Activated naive CD4-positive, alpha-beta T cell treated with anti-CD3 and anti-CD28 coated beads, Interleukin-2, amount 50 U/mL, for 24 hours (primary cell): ENCODE measurements around the gene SLC16A6.
A peak's percentile ranks its signal among the peaks of the same experiment; 100 is the strongest.
"Not testable (repeated sequence)": the region's sequence is repeated elsewhere in the genome, so short reads cannot be mapped to it uniquely, and the experiment has no call there.

Experiments
- H3K27ac Mint-ChIP-seq: one replicate; pipeline ENCODE4 v1.8.0; 2021; ENCODE audit warnings: mild to moderate bottlenecking, mixed read lengths
- H3K27me3 Mint-ChIP-seq: one replicate; pipeline ENCODE4 v1.8.0; 2021; ENCODE audit warnings: mixed read lengths
- H3K36me3 Mint-ChIP-seq: one replicate; pipeline ENCODE4 v1.8.0; 2021; ENCODE audit warnings: mixed read lengths
- H3K4me1 Mint-ChIP-seq: one replicate; pipeline ENCODE4 v1.8.0; 2021; ENCODE audit warnings: mixed read lengths
- H3K4me3 Mint-ChIP-seq: one replicate; pipeline ENCODE4 v1.8.0; 2021; ENCODE audit warnings: mild to moderate bottlenecking, mixed read lengths
- H3K9me3 Mint-ChIP-seq: one replicate; pipeline ENCODE4 v1.8.0; 2021; ENCODE audit warnings: mixed read lengths

Gene SLC16A6

GRCh38 chr17:68229619-68230018 is 61.3 kb downstream of the SLC16A6 start:
- Mint-ChIP-seq H3K4me3 (no peak overlapping the region), H3K9me3 (no peaks in the 10 kb centered on the region), H3K36me3 (peaks cover 6% of the 10 kb centered on the region), H3K4me1 (peaks cover 14% of the 10 kb centered on the region), H3K27ac (no peak overlapping the region), H3K27me3 (no peaks in the 10 kb centered on the region)

- Mint-ChIP-seq H3K9me3 (no peaks in the 10 kb centered on the region), H3K4me3 (no peak overlapping the region), H3K36me3 (peaks cover 6% of the 10 kb centered on the region), H3K27ac (no peak overlapping the region), H3K4me1 (peaks cover 14% of the 10 kb centered on the region), H3K27me3 (no peaks in the 10 kb centered on the region)
Observed at GRCh38 chr17:68228817-68229570, 61.9 kb downstream of the SLC16A6 start.

GRCh38 chr17:68228039-68228680 is 62.8 kb downstream of the SLC16A6 start:
- H3K27me3 Mint-ChIP-seq, H3K36me3 Mint-ChIP-seq, H3K9me3 Mint-ChIP-seq, H3K4me3 Mint-ChIP-seq: not testable (repeated sequence)
- Mint-ChIP-seq H3K4me1 (peaks cover 14% of the 10 kb centered on the region), H3K27ac (peak overlapping the region; percentile 74)

- H3K27ac Mint-ChIP-seq, H3K9me3 Mint-ChIP-seq, H3K4me3 Mint-ChIP-seq, H3K36me3 Mint-ChIP-seq, H3K27me3 Mint-ChIP-seq: not testable (repeated sequence)
- peaks cover 22% of the 10 kb centered on the region for H3K4me1 Mint-ChIP-seq
Observed at GRCh38 chr17:68225055-68225454, 65.9 kb downstream of the SLC16A6 start.

GRCh38 chr17:68222606-68223005 is 68.3 kb downstream of the SLC16A6 start:
- Mint-ChIP-seq H3K36me3 (peaks cover 1% of the 10 kb centered on the region), H3K27ac (no peak overlapping the region), H3K4me3 (no peak overlapping the region)

GRCh38 chr17:68221786-68222185 is 69.1 kb downstream of the SLC16A6 start:
- Mint-ChIP-seq H3K4me3 (no peak overlapping the region), H3K4me1 (peaks cover 18% of the 10 kb centered on the region), H3K9me3 (no peaks in the 10 kb centered on the region), H3K27ac (no peak overlapping the region), H3K36me3 (no peaks in the 10 kb centered on the region), H3K27me3 (no peaks in the 10 kb centered on the region)

More at GRCh38 chr17:68222606-68223005, 68.3 kb downstream of the SLC16A6 start:
- peaks cover 20% of the 10 kb centered on the region for H3K4me1 Mint-ChIP-seq
- H3K9me3 Mint-ChIP-seq: no peaks in the 10 kb centered on the region
- no peaks in the 10 kb centered on the region for H3K27me3 Mint-ChIP-seq

- H3K27me3 Mint-ChIP-seq, H3K4me3 Mint-ChIP-seq, H3K27ac Mint-ChIP-seq, H3K36me3 Mint-ChIP-seq, H3K9me3 Mint-ChIP-seq: not testable (repeated sequence)
- H3K4me1 Mint-ChIP-seq: peaks cover 18% of the 10 kb centered on the region
Observed at GRCh38 chr17:68220786-68221185, 70.1 kb downstream of the SLC16A6 start.

- peaks cover 18% of the 10 kb centered on the region for H3K4me1 Mint-ChIP-seq
- peak overlapping the region; percentile 3 for H3K27ac Mint-ChIP-seq
- not testable (repeated sequence) for H3K36me3 Mint-ChIP-seq, H3K27me3 Mint-ChIP-seq, H3K9me3 Mint-ChIP-seq
- H3K4me3 Mint-ChIP-seq: peak overlapping the region; percentile 24
Observed at GRCh38 chr17:68220186-68220585, 70.7 kb downstream of the SLC16A6 start.

- H3K27me3 Mint-ChIP-seq, H3K4me3 Mint-ChIP-seq, H3K36me3 Mint-ChIP-seq, H3K9me3 Mint-ChIP-seq: not testable (repeated sequence)
- Mint-ChIP-seq H3K27ac (peak overlapping the region; percentile 81), H3K4me1 (peaks cover 23% of the 10 kb centered on the region)
Observed at GRCh38 chr17:68219429-68219828, 71.5 kb downstream of the SLC16A6 start.
